Measurements from ENCODE around the gene SBF2.
"Not testable (repeated sequence)": the region's sequence is repeated elsewhere in the genome, so short reads cannot be mapped to it uniquely, and the experiment has no call there.

Gene SBF2

GRCh38 chr11:9936754-9937153 is 357.3 kb downstream of the SBF2 start:
- no peak for TF ChIP-seq CTCF (IDR thresholded peaks at IDR 0.05; ENCODE audit: borderline replicate concordance, control extremely low read depth, extremely low read depth, insufficient read depth, missing control alignments)
- in situ Hi-C loops (cut with MboI; ENCODE audit: low sequenced_read_pairs, unreplicated experiment), result no loop called here

GRCh38 chr11:9932843-9933242 is 361.2 kb downstream of the SBF2 start:
- DNase-seq (ENCODE audit: low spot score); in situ Hi-C loops (cut with MboI; ENCODE audit: low sequenced_read_pairs, unreplicated experiment): not testable (repeated sequence)

More at GRCh38 chr11:9936754-9937153, 357.3 kb downstream of the SBF2 start:
- DNase-seq (ENCODE audit: low spot score), result no peak

GRCh38 chr11:9930562-9931331 is 363.3 kb downstream of the SBF2 start:
- in situ Hi-C loops (cut with MboI; ENCODE audit: low sequenced_read_pairs, unreplicated experiment); DNase-seq (ENCODE audit: low spot score): not testable (repeated sequence)

- no peak for DNase-seq (ENCODE audit: low spot score)
- in situ Hi-C loops (cut with MboI; ENCODE audit: low sequenced_read_pairs, unreplicated experiment), result no loop called here
- no peak for TF ChIP-seq CTCF (IDR thresholded peaks at IDR 0.05; ENCODE audit: borderline replicate concordance, control extremely low read depth, extremely low read depth, insufficient read depth, missing control alignments)
Observed at GRCh38 chr11:9927670-9928069, 366.3 kb downstream of the SBF2 start.

- DNase-seq (ENCODE audit: low spot score), result no peak
- TF ChIP-seq CTCF (IDR thresholded peaks at IDR 0.05; ENCODE audit: borderline replicate concordance, control extremely low read depth, extremely low read depth, insufficient read depth, missing control alignments), result no peak
- in situ Hi-C loops (cut with MboI; ENCODE audit: low sequenced_read_pairs, unreplicated experiment), result no loop called here
Observed at GRCh38 chr11:9923280-9923679, 370.7 kb downstream of the SBF2 start.

- no peak for TF ChIP-seq CTCF (IDR thresholded peaks at IDR 0.05; ENCODE audit: borderline replicate concordance, control extremely low read depth, extremely low read depth, insufficient read depth, missing control alignments)
- in situ Hi-C loops (cut with MboI; ENCODE audit: low sequenced_read_pairs, unreplicated experiment), result no loop called here
- DNase-seq (ENCODE audit: low spot score), result no peak
Observed at GRCh38 chr11:9922806-9923205, 371.2 kb downstream of the SBF2 start.

GRCh38 chr11:9916480-9916879 is 377.5 kb downstream of the SBF2 start:
- TF ChIP-seq CTCF (IDR thresholded peaks at IDR 0.05; ENCODE audit: borderline replicate concordance, control extremely low read depth, extremely low read depth, insufficient read depth, missing control alignments), result no peak
- no peak for DNase-seq (ENCODE audit: low spot score)
- in situ Hi-C loops (cut with MboI; ENCODE audit: low sequenced_read_pairs, unreplicated experiment), result no loop called here

GRCh38 chr11:9914064-9914463 is 380.0 kb downstream of the SBF2 start:
- TF ChIP-seq CTCF (IDR thresholded peaks at IDR 0.05; ENCODE audit: borderline replicate concordance, control extremely low read depth, extremely low read depth, insufficient read depth, missing control alignments), result no peak

More at GRCh38 chr11:9914064-9914463, 380.0 kb downstream of the SBF2 start:
- in situ Hi-C loops (cut with MboI; ENCODE audit: low sequenced_read_pairs, unreplicated experiment), result no loop called here
- DNase-seq (ENCODE audit: low spot score), result no peak
